ENCODE measurements around the gene M6PR.

DNA sequence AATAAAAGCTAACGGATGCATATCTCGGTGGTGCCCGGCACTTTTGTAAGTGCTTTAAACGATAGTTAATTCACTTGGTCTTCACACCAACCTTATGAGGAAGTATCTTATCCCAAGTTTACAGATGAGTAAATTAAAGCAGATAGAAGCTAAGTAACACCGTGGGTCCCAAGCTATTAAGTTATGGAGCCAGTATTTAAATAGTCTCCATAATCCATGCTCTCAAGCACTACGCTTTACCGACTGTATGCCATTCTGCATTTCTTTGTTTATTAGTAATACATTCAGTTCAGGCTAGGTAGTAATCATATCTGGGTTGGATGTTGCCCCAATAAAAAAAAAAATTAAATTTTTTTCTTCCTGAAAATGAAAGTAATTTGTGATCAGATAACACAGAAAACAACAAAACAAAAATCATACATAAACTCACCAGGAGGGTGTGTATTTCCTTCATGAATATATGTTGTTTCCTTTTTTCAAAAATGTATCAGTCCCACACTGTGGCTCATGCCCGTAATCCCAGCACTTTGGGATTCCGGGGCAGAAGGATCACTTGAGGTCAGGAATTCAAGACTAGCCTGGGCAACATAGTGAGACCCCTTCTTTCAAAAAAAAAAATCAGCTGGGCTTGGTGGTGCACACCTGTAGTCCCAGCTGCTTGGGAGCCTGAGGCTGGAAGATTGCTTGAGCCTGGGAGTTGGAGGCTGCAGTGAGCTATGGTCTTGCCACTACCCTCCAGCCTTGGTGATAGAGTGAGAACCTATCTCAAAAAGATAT lies 1.4 kb upstream of the M6PR start:
- TF ChIP-seq, protein P1, sequence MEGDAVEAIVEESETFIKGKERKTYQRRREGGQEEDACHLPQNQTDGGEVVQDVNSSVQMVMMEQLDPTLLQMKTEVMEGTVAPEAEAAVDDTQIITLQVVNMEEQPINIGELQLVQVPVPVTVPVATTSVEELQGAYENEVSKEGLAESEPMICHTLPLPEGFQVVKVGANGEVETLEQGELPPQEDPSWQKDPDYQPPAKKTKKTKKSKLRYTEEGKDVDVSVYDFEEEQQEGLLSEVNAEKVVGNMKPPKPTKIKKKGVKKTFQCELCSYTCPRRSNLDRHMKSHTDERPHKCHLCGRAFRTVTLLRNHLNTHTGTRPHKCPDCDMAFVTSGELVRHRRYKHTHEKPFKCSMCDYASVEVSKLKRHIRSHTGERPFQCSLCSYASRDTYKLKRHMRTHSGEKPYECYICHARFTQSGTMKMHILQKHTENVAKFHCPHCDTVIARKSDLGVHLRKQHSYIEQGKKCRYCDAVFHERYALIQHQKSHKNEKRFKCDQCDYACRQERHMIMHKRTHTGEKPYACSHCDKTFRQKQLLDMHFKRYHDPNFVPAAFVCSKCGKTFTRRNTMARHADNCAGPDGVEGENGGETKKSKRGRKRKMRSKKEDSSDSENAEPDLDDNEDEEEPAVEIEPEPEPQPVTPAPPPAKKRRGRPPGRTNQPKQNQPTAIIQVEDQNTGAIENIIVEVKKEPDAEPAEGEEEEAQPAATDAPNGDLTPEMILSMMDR (IDR thresholded peaks at IDR 0.05; ENCODE audit: insufficient read depth, low read length) = no peak
- TF ChIP-seq, protein P2, sequence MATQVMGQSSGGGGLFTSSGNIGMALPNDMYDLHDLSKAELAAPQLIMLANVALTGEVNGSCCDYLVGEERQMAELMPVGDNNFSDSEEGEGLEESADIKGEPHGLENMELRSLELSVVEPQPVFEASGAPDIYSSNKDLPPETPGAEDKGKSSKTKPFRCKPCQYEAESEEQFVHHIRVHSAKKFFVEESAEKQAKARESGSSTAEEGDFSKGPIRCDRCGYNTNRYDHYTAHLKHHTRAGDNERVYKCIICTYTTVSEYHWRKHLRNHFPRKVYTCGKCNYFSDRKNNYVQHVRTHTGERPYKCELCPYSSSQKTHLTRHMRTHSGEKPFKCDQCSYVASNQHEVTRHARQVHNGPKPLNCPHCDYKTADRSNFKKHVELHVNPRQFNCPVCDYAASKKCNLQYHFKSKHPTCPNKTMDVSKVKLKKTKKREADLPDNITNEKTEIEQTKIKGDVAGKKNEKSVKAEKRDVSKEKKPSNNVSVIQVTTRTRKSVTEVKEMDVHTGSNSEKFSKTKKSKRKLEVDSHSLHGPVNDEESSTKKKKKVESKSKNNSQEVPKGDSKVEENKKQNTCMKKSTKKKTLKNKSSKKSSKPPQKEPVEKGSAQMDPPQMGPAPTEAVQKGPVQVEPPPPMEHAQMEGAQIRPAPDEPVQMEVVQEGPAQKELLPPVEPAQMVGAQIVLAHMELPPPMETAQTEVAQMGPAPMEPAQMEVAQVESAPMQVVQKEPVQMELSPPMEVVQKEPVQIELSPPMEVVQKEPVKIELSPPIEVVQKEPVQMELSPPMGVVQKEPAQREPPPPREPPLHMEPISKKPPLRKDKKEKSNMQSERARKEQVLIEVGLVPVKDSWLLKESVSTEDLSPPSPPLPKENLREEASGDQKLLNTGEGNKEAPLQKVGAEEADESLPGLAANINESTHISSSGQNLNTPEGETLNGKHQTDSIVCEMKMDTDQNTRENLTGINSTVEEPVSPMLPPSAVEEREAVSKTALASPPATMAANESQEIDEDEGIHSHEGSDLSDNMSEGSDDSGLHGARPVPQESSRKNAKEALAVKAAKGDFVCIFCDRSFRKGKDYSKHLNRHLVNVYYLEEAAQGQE (IDR thresholded peaks at IDR 0.05; ENCODE audit: insufficient replicate concordance, low read depth) = no peak
- no peak for TF ChIP-seq POLR2AphosphoS5 (IDR thresholded peaks at IDR 0.05; ENCODE audit: low read depth)

All from HL-60 (cell line).